Endothelial cell of umbilical vein (primary cell): Measurements from ENCODE around the gene ZNF248. TPM values are rescaled to one million over a fixed set of nuclear protein-coding genes. Genes with fewer than 3 reads are reported as not detected.

Experiments used
- BruUV-seq: library from RNA; stranded (reverse); fragments of 400-500 nt; replicated peaks from 2 replicates; lab custom pipeline; 2021; lab: Mats Ljungman, UMichigan
- CTCF ChIA-PET: fragments of 300-600, 350-600 bp; sonication (Branson Sonifier 250); formaldehyde crosslinking; loops from one replicate; lab custom pipeline; 2021; ENCODE audit warnings: antibody characterized with exemption, inconsistent platforms; lab: Charles Lee
- POLR2A ChIA-PET: fragments of 300-600, 350-600 bp; sonication (Branson Sonifier 250); formaldehyde crosslinking; loops from one replicate; lab custom pipeline; 2021; ENCODE audit warnings: antibody characterized with exemption, inconsistent platforms; lab: Charles Lee
- DNase-seq: peaks from one replicate; pipeline ENCODE4 v3.0.0-alpha.2; 2011; ENCODE audit warnings: low read depth, low spot score
- FAIRE-seq: peaks from 2 replicates; lab custom pipeline; 2011; peaks lifted over from hg19 to GRCh38; lab: Jason Lieb, UNC
- H2AFZ ChIP-seq: 2 replicates; pipeline ENCODE4 v1.6.0; 2012; ENCODE audit warnings: low read depth, low read length, control low read depth, inconsistent platforms
- H3K27ac ChIP-seq: 2 replicates; pipeline ENCODE4 v1.5.1; 2011; ENCODE audit warnings: low read depth, mild to moderate bottlenecking, control low read depth, low read length, moderate library complexity; ENCODE audit not compliant: insufficient read depth
- H3K27me3 ChIP-seq, 2 experiments: 2 replicates each; pipeline versions ENCODE4 v1.6.0 to v1.6.1; 2011; ENCODE audit warnings: low read length in 2 of 2, mixed read lengths in 1 of 2; ENCODE audit not compliant: control insufficient read depth in 2 of 2, insufficient read depth in 2 of 2
- H3K36me3 ChIP-seq, 2 experiments: 2 replicates in 1 of 2; 3 replicates in 1 of 2; pipeline ENCODE4 v1.5.1; 2011; ENCODE audit warnings: low read length in 2 of 2, mild to moderate bottlenecking in 1 of 2, moderate library complexity in 1 of 2; ENCODE audit not compliant: control insufficient read depth in 2 of 2, insufficient read depth in 2 of 2; ENCODE audit errors: extremely low read depth in 1 of 2
- H3K4me1 ChIP-seq: 3 replicates; pipeline ENCODE4 v1.5.1; 2011; ENCODE audit warnings: mild to moderate bottlenecking, low read length; ENCODE audit not compliant: control insufficient read depth, insufficient read depth; ENCODE audit errors: extremely low read depth
- H3K4me2 ChIP-seq: 2 replicates; pipeline ENCODE4 v1.6.1; 2011; ENCODE audit warnings: low read length, control low read depth, mixed read lengths; ENCODE audit not compliant: insufficient read depth
- H3K4me3 ChIP-seq, 3 experiments: fragments of 200-600 bp in 1 of 3; sonication (generic), shearing (Covaris generic) in 1 of 3; replicated peaks in 1 of 3; 2 replicates each; pipeline ENCODE4 v1.5.1; 2011 to 2016; ENCODE audit warnings: control low read depth in 3 of 3, low read length in 3 of 3, mild to moderate bottlenecking in 2 of 3, inconsistent platforms in 1 of 3, low read depth in 1 of 3, moderate library complexity in 1 of 3; ENCODE audit not compliant: insufficient read depth in 1 of 3
- H3K79me2 ChIP-seq: 2 replicates; pipeline ENCODE4 v1.6.0; 2012; ENCODE audit warnings: low read length, inconsistent platforms; ENCODE audit not compliant: control insufficient read depth, insufficient read depth
- H3K9ac ChIP-seq: replicated peaks from 2 replicates; pipeline ENCODE3; 2011; ENCODE audit warnings: low read length, control low read depth; ENCODE audit not compliant: insufficient read depth; ENCODE audit errors: extremely low read depth
- H3K9me1 ChIP-seq: replicated peaks from 3 replicates; pipeline ENCODE4 v1.6.0; 2011; ENCODE audit warnings: mild to moderate bottlenecking, low read length; ENCODE audit not compliant: control insufficient read depth, insufficient read depth; ENCODE audit errors: extremely low read depth
- H3K9me3 ChIP-seq: replicated peaks from 2 replicates; pipeline ENCODE4 v1.5.1; 2012; ENCODE audit warnings: low read length, inconsistent platforms; ENCODE audit not compliant: control insufficient read depth, insufficient read depth
- H4K20me1 ChIP-seq: replicated peaks from 2 replicates; pipeline ENCODE3; 2011; ENCODE audit warnings: mild to moderate bottlenecking, low read length; ENCODE audit not compliant: control insufficient read depth, insufficient read depth; ENCODE audit errors: extremely low read depth
- CTCF ChIP-seq, 2 donors: IDR thresholded peaks; 1 replicate in 1 of 2; 2 replicates in 1 of 2; pipeline ENCODE4 v1.5.1; 2011; ENCODE audit warnings: low read length in 2 of 2, mild to moderate bottlenecking in 2 of 2, moderate library complexity in 2 of 2, control low read depth in 1 of 2, inconsistent platforms in 1 of 2, low read depth in 1 of 2; ENCODE audit not compliant: insufficient read depth in 1 of 2; ENCODE audit errors: extremely low read depth in 1 of 2
- EZH2 ChIP-seq: IDR thresholded peaks from 2 replicates; pipeline ENCODE4 v1.6.1; 2012; ENCODE audit warnings: borderline replicate concordance, low read depth, mild to moderate bottlenecking, moderate library complexity, low read length, inconsistent platforms; ENCODE audit not compliant: severe bottlenecking
- FOS ChIP-seq: IDR thresholded peaks from 2 replicates; pipeline ENCODE4 v1.6.1; 2011; ENCODE audit warnings: mild to moderate bottlenecking, low read length, moderate library complexity, borderline replicate concordance; ENCODE audit not compliant: insufficient read depth
- GATA2 ChIP-seq: IDR thresholded peaks from 2 replicates; pipeline ENCODE4 v1.7.0; 2011; ENCODE audit warnings: low read depth, mild to moderate bottlenecking, moderate library complexity, mixed read lengths, low read length; ENCODE audit not compliant: insufficient read length, insufficient read depth
- JUN ChIP-seq: IDR thresholded peaks from 2 replicates; pipeline ENCODE4 v1.6.1; 2011; ENCODE audit warnings: borderline replicate concordance, low read depth; ENCODE audit not compliant: insufficient read length, insufficient read depth
- MAX ChIP-seq: IDR thresholded peaks from 2 replicates; pipeline ENCODE4 v1.6.1; 2011; ENCODE audit not compliant: insufficient read depth, insufficient read length
- MYC ChIP-seq: IDR thresholded peaks from one replicate; pipeline ENCODE4 v1.6.1; 2011; ENCODE audit warnings: mild to moderate bottlenecking, low read depth, low read length
- POLR2A ChIP-seq: IDR thresholded peaks from 2 replicates; pipeline ENCODE4 v1.6.1; 2012; ENCODE audit warnings: low read depth, mild to moderate bottlenecking, control low read depth, low read length
- POLR2AphosphoS5 ChIP-seq: IDR thresholded peaks from 2 replicates; pipeline ENCODE4 v1.6.1; 2012; ENCODE audit warnings: low read depth, mild to moderate bottlenecking, control low read depth, low read length, moderate library complexity; ENCODE audit not compliant: insufficient read depth
- dilution Hi-C: fragments of 300-500 bp; cut with MboI; formaldehyde crosslinking; loops from one replicate; pipeline ENCODE4 v1.15.0; 2019; ENCODE audit warnings: low sequenced_read_pairs; ENCODE audit not compliant: extremely low pct_ligation_motif_present
- intact Hi-C: fragments of 100-400 bp; cut with micrococcal nuclease; formaldehyde crosslinking; loops from one replicate; pipeline ENCODE4 v1.10.0; 2022
- polyA plus RNA-seq, 4 experiments: library from polyadenylated mRNA; depleted of rRNA in 3 of 4; stranded (reverse) in 3 of 4; unstranded in 1 of 4; fragments of >200 nt; gene quantifications; 2 replicates each; pipeline versions ENCODE4 v1.2.1 to v1.2.3, GENCODE V29; 2011 to 2012; ENCODE audit warnings: missing spikeins in 1 of 4
- total RNA-seq: library from RNA; stranded (reverse); gene quantifications from 2 replicates; pipeline ENCODE4 v1.2.3, GENCODE V29; 2021

Gene ZNF248
- total and polyA plus RNA-seq, 2 donors (not counting 3 experiments of a cell fraction or from before 2014, with no cell fraction given) = 4.3 to 6.5 TPM

- TF ChIP-seq POLR2AphosphoS5 (no peak), POLR2A (no peak), MAX (no peak), EZH2 (no peak), GATA2 (no peak), JUN (no peak), MYC (no peak), FOS (no peak), CTCF (IDR thresholded peaks at IDR 0.05; ENCODE audit: extremely low read depth in 1 of 2, insufficient read depth in 1 of 2, low read depth in 1 of 2, low read length in 2 of 2) (no peak)
- Histone ChIP-seq H3K9ac (no peak overlapping the region), H3K27ac (no peak overlapping the region), H3K4me3 (no peak overlapping the region), H3K79me2 (no peaks in the 10 kb centered on the region), H3K4me1 (no peaks in the 10 kb centered on the region), H3K9me3 (no peaks in the 10 kb centered on the region), H3K27me3 (no peaks in the 10 kb centered on the region), H3K36me3 (no peaks in the 10 kb centered on the region), H2AFZ (no peak overlapping the region), H4K20me1 (no peaks in the 10 kb centered on the region), H3K9me1 (no peaks in the 10 kb centered on the region), H3K4me2 (no peak overlapping the region)
- FAIRE-seq (no peak), DNase-seq (no peak)
- dilution Hi-C loops (no loop called here), intact Hi-C loops (no loop called here)
- ChIA-PET CTCF (no interaction called here), POLR2A (no interaction called here)
- no TSS peak for BruUV-seq
Measured at GRCh38 chr10:37871143-37871542, 13.7 kb upstream of the ZNF248 start.
